OCI-LY1 (cell line): ENCODE data around the gene TMIE.

ENCODE experiments used
- H2AFZ ChIP-seq: fragments of 200-600 bp; sonication (generic), shearing (Covaris generic); 2 replicates; pipeline ENCODE4 v1.6.0; 2014; ENCODE audit warnings: antibody characterized with exemption, mild to moderate bottlenecking, low read length
- H3F3A ChIP-seq: fragments of 200-600 bp; sonication (generic), shearing (Covaris generic); 2 replicates; pipeline ENCODE4 v1.6.0; 2014; ENCODE audit warnings: mild to moderate bottlenecking, antibody characterized with exemption, low read length, moderate library complexity; ENCODE audit not compliant: insufficient read depth
- H3K27ac ChIP-seq: fragments of 200-600 bp; sonication (generic); 2 replicates; pipeline ENCODE4 v1.5.1; 2014; ENCODE audit warnings: low read length, mixed run types, mild to moderate bottlenecking, low read depth; ENCODE audit not compliant: poor library complexity, severe bottlenecking
- H3K27me3 ChIP-seq: fragments of 200-600 bp; sonication (generic); 2 replicates; pipeline ENCODE4 v1.6.0; 2014; ENCODE audit warnings: antibody characterized with exemption, mild to moderate bottlenecking, low read length, moderate library complexity; ENCODE audit not compliant: insufficient read depth
- H3K36me3 ChIP-seq: fragments of 200-600 bp; sonication (generic); 2 replicates; pipeline ENCODE4 v1.6.1; 2014; ENCODE audit warnings: mild to moderate bottlenecking, antibody characterized with exemption, low read length, moderate library complexity, mixed read lengths; ENCODE audit not compliant: insufficient read depth
- H3K4me1 ChIP-seq: fragments of 200-600 bp; sonication (generic); 2 replicates; pipeline ENCODE4 v1.5.1; 2014; ENCODE audit warnings: mild to moderate bottlenecking, low read length, moderate library complexity; ENCODE audit not compliant: insufficient read depth, severe bottlenecking
- H3K4me2 ChIP-seq: fragments of 200-600 bp; sonication (generic), shearing (Covaris generic); 2 replicates; pipeline ENCODE4 v1.6.1; 2014; ENCODE audit warnings: low read length
- H3K4me3 ChIP-seq: fragments of 200-600 bp; sonication (generic); 2 replicates; pipeline ENCODE4 v1.5.1; 2014; ENCODE audit warnings: low read length, low read depth, mild to moderate bottlenecking, mixed read lengths; ENCODE audit not compliant: poor library complexity, severe bottlenecking
- H3K79me2 ChIP-seq: fragments of 200-600 bp; shearing (Covaris generic); 2 replicates; pipeline ENCODE4 v1.6.1; 2016; ENCODE audit warnings: mixed run types, low read length, mixed read lengths; ENCODE audit not compliant: insufficient read depth
- H3K9ac ChIP-seq: fragments of 200-600 bp; sonication (generic), shearing (Covaris generic); 2 replicates; pipeline ENCODE4 v1.6.1; 2014; ENCODE audit warnings: mild to moderate bottlenecking, low read length, mixed read lengths
- H3K9me2 ChIP-seq: fragments of 200-600 bp; sonication (generic), shearing (Covaris generic); 2 replicates; pipeline ENCODE4 v1.6.1; 2014; ENCODE audit warnings: low read depth, mild to moderate bottlenecking, low read length, mixed read lengths
- H3K9me3 ChIP-seq: fragments of 200-600 bp; shearing (Covaris generic); 2 replicates; pipeline ENCODE4 v1.6.1; 2014; ENCODE audit warnings: low read length, mixed read lengths
- H4K20me1 ChIP-seq: fragments of 200-600 bp; sonication (generic), shearing (Covaris generic); 2 replicates; pipeline ENCODE4 v1.6.0; 2016; ENCODE audit warnings: mild to moderate bottlenecking, low read length; ENCODE audit not compliant: insufficient read depth
- EZH2 ChIP-seq: fragments of 200-600 bp; sonication (generic), shearing (Covaris generic); IDR thresholded peaks from 2 replicates; pipeline ENCODE4 v1.8.0; 2017; ENCODE audit warnings: borderline replicate concordance, mixed run types, mild to moderate bottlenecking, antibody characterized with exemption, low read length, moderate library complexity, mixed read lengths
- TF ChIP-seq, protein P1 (sequence below): fragments of 200-600 bp; sonication (generic), shearing (Covaris generic); IDR thresholded peaks from 2 replicates; pipeline ENCODE4 v1.5.1; 2017; ENCODE audit warnings: mild to moderate bottlenecking, antibody characterized with exemption, low read length, moderate library complexity, mixed read lengths

Gene TMIE

DNA sequence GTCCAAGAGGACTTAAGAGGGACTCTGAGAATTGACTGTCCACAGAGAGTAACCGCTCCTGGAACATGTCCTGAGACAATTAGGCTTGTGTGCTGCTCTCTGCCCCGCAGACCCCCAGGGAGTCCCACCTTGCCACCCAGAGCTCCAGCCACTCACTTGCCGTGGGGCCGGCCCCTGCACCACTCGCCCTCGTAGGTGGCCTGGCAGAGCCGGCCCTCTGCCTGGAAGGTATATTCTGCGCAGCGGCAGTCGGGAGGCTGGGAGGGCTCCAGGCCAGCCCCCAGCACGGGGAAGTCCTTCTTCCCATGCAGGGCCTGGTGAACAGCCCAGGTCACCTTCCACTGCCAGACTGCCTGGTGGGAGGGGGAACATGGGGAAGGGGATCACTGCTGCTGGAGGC is 18.2 kb upstream of the TMIE start:
- no peaks in the 10 kb centered on the region for H3K36me3 ChIP-seq
- no peak overlapping the region for H3K27ac ChIP-seq
- no peak for TF ChIP-seq EZH2
- TF ChIP-seq, protein P1, sequence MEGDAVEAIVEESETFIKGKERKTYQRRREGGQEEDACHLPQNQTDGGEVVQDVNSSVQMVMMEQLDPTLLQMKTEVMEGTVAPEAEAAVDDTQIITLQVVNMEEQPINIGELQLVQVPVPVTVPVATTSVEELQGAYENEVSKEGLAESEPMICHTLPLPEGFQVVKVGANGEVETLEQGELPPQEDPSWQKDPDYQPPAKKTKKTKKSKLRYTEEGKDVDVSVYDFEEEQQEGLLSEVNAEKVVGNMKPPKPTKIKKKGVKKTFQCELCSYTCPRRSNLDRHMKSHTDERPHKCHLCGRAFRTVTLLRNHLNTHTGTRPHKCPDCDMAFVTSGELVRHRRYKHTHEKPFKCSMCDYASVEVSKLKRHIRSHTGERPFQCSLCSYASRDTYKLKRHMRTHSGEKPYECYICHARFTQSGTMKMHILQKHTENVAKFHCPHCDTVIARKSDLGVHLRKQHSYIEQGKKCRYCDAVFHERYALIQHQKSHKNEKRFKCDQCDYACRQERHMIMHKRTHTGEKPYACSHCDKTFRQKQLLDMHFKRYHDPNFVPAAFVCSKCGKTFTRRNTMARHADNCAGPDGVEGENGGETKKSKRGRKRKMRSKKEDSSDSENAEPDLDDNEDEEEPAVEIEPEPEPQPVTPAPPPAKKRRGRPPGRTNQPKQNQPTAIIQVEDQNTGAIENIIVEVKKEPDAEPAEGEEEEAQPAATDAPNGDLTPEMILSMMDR, result no peak
- H3K4me3 ChIP-seq, result no peak overlapping the region
- no peaks in the 10 kb centered on the region for H3K79me2 ChIP-seq
- H4K20me1 ChIP-seq, result no peaks in the 10 kb centered on the region
- no peaks in the 10 kb centered on the region for H3K9me2 ChIP-seq
- no peaks in the 10 kb centered on the region; the same call in 1 of the 2 replicates for H3K27me3 ChIP-seq
- H3K9me3 ChIP-seq, result no peaks in the 10 kb centered on the region
- no peaks in the 10 kb centered on the region for H3F3A ChIP-seq
- no peak overlapping the region for H2AFZ ChIP-seq
- no peak overlapping the region for H3K4me2 ChIP-seq
- no peaks in the 10 kb centered on the region for H3K4me1 ChIP-seq
- no peak overlapping the region for H3K9ac ChIP-seq

DNA sequence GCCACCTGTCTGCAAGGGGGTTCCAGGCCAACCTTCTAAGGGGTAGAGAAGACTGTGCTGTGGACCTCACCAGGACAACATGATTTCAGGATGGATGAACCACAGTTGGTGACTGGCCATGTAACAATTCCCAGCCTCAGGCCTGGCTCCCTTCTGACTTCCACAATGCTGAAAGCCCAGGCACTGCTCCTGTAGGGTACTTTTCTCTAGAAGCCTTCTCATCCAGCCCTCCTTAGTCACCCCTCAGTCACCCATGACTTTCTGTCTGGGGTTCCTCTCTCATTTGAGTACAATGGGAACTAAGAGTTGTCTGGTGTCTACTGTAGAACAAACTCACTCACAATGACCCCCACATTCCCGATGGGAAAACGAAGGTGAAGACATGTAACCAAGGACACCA is 16.3 kb upstream of the TMIE start:
- Histone ChIP-seq H3K9ac (no peak overlapping the region), H4K20me1 (no peaks in the 10 kb centered on the region), H3K27ac (no peak overlapping the region), H3K79me2 (no peaks in the 10 kb centered on the region), H3K4me3 (no peak overlapping the region), H3K36me3 (no peaks in the 10 kb centered on the region), H3K4me1 (no peaks in the 10 kb centered on the region), H3K9me2 (no peaks in the 10 kb centered on the region), H3K27me3 (no peaks in the 10 kb centered on the region; the same call in 1 of the 2 replicates), H3K4me2 (no peak overlapping the region), H3F3A (no peaks in the 10 kb centered on the region), H2AFZ (no peak overlapping the region), H3K9me3 (no peaks in the 10 kb centered on the region)
- TF ChIP-seq, protein P1, result no peak
- TF ChIP-seq EZH2, result no peak

DNA sequence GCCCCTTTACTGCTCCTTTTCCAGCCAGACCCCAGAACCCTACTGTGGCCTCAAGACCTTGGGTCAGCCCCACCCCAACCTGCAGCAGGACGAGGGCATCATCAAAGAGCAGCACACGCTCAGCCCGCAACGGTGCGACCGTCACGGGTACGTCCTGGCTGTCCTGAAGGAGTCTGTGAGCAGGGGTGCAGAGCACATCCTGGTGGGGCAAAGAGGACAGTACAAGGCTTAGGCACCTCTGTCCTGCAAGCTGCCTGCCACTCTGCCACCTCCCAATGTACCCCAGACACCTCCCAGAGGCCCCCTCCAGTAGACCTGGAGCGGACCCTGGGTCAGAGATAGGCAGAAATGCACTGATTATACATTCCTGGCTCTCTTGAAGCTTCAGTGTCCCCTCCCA is 15.7 kb upstream of the TMIE start:
- Histone ChIP-seq H3K9ac (no peak overlapping the region), H3K27ac (no peak overlapping the region), H3K4me2 (no peak overlapping the region), H2AFZ (no peak overlapping the region), H3K79me2 (no peaks in the 10 kb centered on the region), H4K20me1 (no peaks in the 10 kb centered on the region), H3F3A (no peaks in the 10 kb centered on the region), H3K9me2 (no peaks in the 10 kb centered on the region), H3K9me3 (no peaks in the 10 kb centered on the region), H3K36me3 (no peaks in the 10 kb centered on the region), H3K27me3 (no peaks in the 10 kb centered on the region; the same call in 1 of the 2 replicates), H3K4me3 (no peak overlapping the region), H3K4me1 (no peaks in the 10 kb centered on the region)
- no peak for TF ChIP-seq EZH2
- TF ChIP-seq, protein P1, result no peak
